Measurements from ENCODE around the gene TFAP2A. TPM values are rescaled to one million over a fixed set of nuclear protein-coding genes. Genes with fewer than 3 reads are reported as not detected.

The TFAP2A gene
- total RNA-seq (2013) = not detected
- polyA plus RNA-seq (not detected), polyA minus RNA-seq (0.08 TPM in 1 of 2 replicates, not detected in the other), total RNA-seq (0 to 2.1 (median 0.08) reads per million in 11 experiments)

DNA sequence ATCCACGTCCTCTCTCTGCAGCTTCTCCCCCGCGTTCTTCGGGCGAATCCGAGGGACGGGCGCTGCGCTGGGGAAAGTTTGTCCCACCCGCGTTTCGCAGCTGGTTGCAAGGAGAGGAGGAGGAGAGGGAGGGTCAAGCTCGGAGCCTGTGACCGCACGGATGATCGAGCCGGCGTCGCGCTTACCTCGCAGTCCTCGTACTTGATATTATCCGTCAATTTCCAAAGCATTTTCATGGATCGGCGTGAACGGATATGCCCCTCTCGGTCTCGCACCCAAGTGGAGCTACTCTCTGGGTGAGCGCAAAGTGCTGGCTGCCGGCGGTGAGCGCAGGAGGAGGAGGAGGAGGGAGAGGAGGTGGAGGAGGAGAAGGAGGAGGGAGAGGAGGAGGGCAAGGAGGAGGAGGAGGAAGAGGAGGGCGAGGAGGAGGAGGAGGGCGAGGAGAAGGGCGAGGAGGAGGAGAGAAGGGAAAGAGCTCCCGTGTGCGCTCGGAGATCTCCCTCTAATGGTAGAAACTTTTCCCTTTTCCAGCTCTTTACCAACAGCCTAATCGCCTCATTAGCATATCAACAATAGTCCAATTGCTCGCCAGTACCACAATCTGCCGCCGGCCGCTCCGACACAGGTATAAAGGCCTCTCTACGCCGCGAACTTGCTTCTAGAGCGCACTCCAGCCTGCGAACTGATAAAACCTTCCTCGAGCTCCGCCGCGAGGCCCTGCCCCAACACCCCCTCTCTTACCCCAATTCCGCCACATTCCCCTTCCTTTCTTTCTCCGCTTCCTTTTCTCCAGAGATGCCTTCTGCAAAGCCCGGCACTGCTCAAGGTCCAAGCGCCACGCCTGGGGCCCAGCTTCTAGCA, at the start of gene TFAP2A:
Gene TFAP2A, minus strand, starts transcription at position 319 of the 861 bp plus-strand sequence. Its CDS starts 83 bp downstream, at position 236.
- peaks cover 91 to 100% (median 97%) of the 10 kb centered on the region in 3 donors for H3K27me3 Mint-ChIP-seq (ENCODE audit: low read depth in 3 of 3)

More for the DNA sequence above, at the start of gene TFAP2A:
- Histone ChIP-seq H2AFZ (ENCODE audit: insufficient read depth, low read depth, low read length, poor library complexity, severe bottlenecking) (no peak within 1 kb of the TSS), H3K4me1 (ENCODE audit: control insufficient read depth in 1 of 2, insufficient read depth in 2 of 2, low read length in 2 of 2) (peaks cover 42 to 52% of the 10 kb centered on the region in 2 donors), H3K9ac (ENCODE audit: insufficient read depth, low read length, poor library complexity, severe bottlenecking) (no peak within 1 kb of the TSS), H3K27me3 (ENCODE audit: control insufficient read depth in 2 of 2, insufficient read depth in 2 of 2, low read length in 2 of 2) (peaks cover 95 to 98% of the 10 kb centered on the region in 2 donors), H3K79me2 (ENCODE audit: insufficient read depth, low read length) (no peaks in the 10 kb centered on the region), H3K9me3 (replicated peaks in 1 of 2; ENCODE audit: control insufficient read depth in 1 of 2, insufficient read depth in 1 of 2, low read length in 2 of 2) (peaks cover 28 to 79% of the 10 kb centered on the region in 2 donors), H4K20me1 (ENCODE audit: insufficient read depth, low read length) (no peaks in the 10 kb centered on the region), H3K4me3 (replicated peaks in 1 of 3; ENCODE audit: low read depth in 2 of 3, low read length in 3 of 3) (no peak within 1 kb of the TSS), H3K27ac (ENCODE audit: low read depth in 1 of 2, low read length in 2 of 2) (no peak within 1 kb of the TSS), H3K36me3 (replicated peaks in 1 of 2; ENCODE audit: control insufficient read depth in 1 of 2, insufficient read depth in 2 of 2, low read length in 2 of 2) (no peaks in the 10 kb centered on the region), H3K4me2 (replicated peaks; ENCODE audit: extremely low read depth, low read length, poor library complexity, severe bottlenecking) (peak within 1 kb of the TSS; percentile 26)
- Mint-ChIP-seq H3K9me3 (peaks cover 7 to 84% (median 62%) of the 10 kb centered on the region in 7 donors), H3K36me3 (peaks cover 27 to 40% of the 10 kb centered on the region in 2 donors), H3K4me1 (peaks cover 70% of the 10 kb centered on the region), H3K27ac (peak within 1 kb of the TSS in 1 of 7 donors; percentile 9), H3K4me3 (peak within 1 kb of the TSS; percentile 93 to 98)
- DNase-seq = no peak
- intact Hi-C loops (cut with micrococcal nuclease) = no loop called here
- TF ChIP-seq, protein P1, sequence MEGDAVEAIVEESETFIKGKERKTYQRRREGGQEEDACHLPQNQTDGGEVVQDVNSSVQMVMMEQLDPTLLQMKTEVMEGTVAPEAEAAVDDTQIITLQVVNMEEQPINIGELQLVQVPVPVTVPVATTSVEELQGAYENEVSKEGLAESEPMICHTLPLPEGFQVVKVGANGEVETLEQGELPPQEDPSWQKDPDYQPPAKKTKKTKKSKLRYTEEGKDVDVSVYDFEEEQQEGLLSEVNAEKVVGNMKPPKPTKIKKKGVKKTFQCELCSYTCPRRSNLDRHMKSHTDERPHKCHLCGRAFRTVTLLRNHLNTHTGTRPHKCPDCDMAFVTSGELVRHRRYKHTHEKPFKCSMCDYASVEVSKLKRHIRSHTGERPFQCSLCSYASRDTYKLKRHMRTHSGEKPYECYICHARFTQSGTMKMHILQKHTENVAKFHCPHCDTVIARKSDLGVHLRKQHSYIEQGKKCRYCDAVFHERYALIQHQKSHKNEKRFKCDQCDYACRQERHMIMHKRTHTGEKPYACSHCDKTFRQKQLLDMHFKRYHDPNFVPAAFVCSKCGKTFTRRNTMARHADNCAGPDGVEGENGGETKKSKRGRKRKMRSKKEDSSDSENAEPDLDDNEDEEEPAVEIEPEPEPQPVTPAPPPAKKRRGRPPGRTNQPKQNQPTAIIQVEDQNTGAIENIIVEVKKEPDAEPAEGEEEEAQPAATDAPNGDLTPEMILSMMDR (IDR thresholded peaks at IDR 0.05) = no peak
- WGBS (ENCODE audit: insufficient coverage) = 5% methylated on average over 28 of the region's 58 CpGs
